HepG2 (cell line): ENCODE measurements around the gene NDUFB10. TPM values are rescaled to one million over a fixed set of nuclear protein-coding genes. Genes with fewer than 3 reads are reported as not detected.

Experiments
- AHR ChIP-seq: IDR thresholded peaks from 2 replicates; pipeline ENCODE4 v1.6.1; 2018; ENCODE audit warnings: missing genetic modification reagents, missing compliant biosample characterization
- BCL3 ChIP-seq: sonication (generic); formaldehyde crosslinking; IDR thresholded peaks from 2 replicates; pipeline ENCODE4 v1.5.1; 2020; ENCODE audit warnings: mild to moderate bottlenecking, missing genetic modification reagents, moderate library complexity
- ETV6 ChIP-seq: sonication (generic); formaldehyde crosslinking; conservative IDR thresholded peaks from 2 replicates; pipeline ENCODE4 v1.4.0; 2020; ENCODE audit warnings: missing genetic modification reagents
- KLF13 ChIP-seq: sonication (generic); formaldehyde crosslinking; IDR thresholded peaks from 2 replicates; pipeline ENCODE4 v1.4.0; 2020; ENCODE audit warnings: mild to moderate bottlenecking, missing genetic modification reagents
- KLF9 ChIP-seq: IDR thresholded peaks from 2 replicates; pipeline ENCODE4 v1.6.1; 2016; ENCODE audit warnings: low read depth
- PITX1 ChIP-seq: sonication (generic); formaldehyde crosslinking; IDR thresholded peaks from 2 replicates; pipeline ENCODE4 v1.5.1; 2020; ENCODE audit warnings: mild to moderate bottlenecking, missing genetic modification reagents
- PLRG1 ChIP-seq: fragments of 450-650 bp; conservative IDR thresholded peaks from 2 replicates; pipeline ENCODE4 v1.6.1; 2016
- SMAD9 ChIP-seq: sonication (generic); formaldehyde crosslinking; IDR thresholded peaks from 2 replicates; pipeline ENCODE4 v1.5.1; 2020; ENCODE audit warnings: mild to moderate bottlenecking, missing genetic modification reagents
- SRSF4 ChIP-seq: fragments of 200-400 bp; formaldehyde crosslinking; IDR thresholded peaks from one replicate; pipeline ENCODE4 v1.6.1; 2018; ENCODE audit warnings: mild to moderate bottlenecking, low read depth, low read length, moderate library complexity; ENCODE audit not compliant: poor library complexity, severe bottlenecking
- TCF12 ChIP-seq, 2 experiments: fragments of 450-650 bp in 1 of 2; sonication (generic) in 1 of 2; formaldehyde crosslinking in 1 of 2; IDR thresholded peaks; 2 replicates each; pipeline versions ENCODE4 v1.6.1 to v1.8.0; 2017 to 2022; ENCODE audit warnings: antibody characterized with exemption in 1 of 2, mild to moderate bottlenecking in 1 of 2, missing genetic modification reagents in 1 of 2, moderate library complexity in 1 of 2
- XRCC5 ChIP-seq: fragments of 200-400 bp; formaldehyde crosslinking; optimal IDR thresholded peaks from 2 replicates; pipeline ENCODE3; 2017; ENCODE audit warnings: mild to moderate bottlenecking, low read length
- ZBTB20 ChIP-seq: sonication (generic); formaldehyde crosslinking; IDR thresholded peaks from 2 replicates; pipeline ENCODE4 v1.8.1; 2023; ENCODE audit warnings: missing genetic modification reagents, low read depth, mild to moderate bottlenecking, borderline replicate concordance
- ZBTB39 ChIP-seq: sonication (generic); formaldehyde crosslinking; IDR thresholded peaks from 2 replicates; pipeline ENCODE4 v1.5.0; 2020; ENCODE audit warnings: missing genetic modification reagents
- ZFX ChIP-seq: sonication (generic); formaldehyde crosslinking; IDR thresholded peaks from 2 replicates; pipeline ENCODE4 v1.4.0; 2020; ENCODE audit warnings: mild to moderate bottlenecking, low read depth, missing genetic modification reagents, moderate library complexity
- ZNF207 ChIP-seq: fragments of 450-650 bp; IDR thresholded peaks from 2 replicates; pipeline ENCODE4 v1.6.1; 2016; ENCODE audit warnings: antibody characterized with exemption, borderline replicate concordance
- ZNF333 ChIP-seq: sonication (generic); formaldehyde crosslinking; IDR thresholded peaks from 2 replicates; pipeline ENCODE4 v1.4.0; 2020; ENCODE audit warnings: mild to moderate bottlenecking, missing genetic modification reagents, borderline replicate concordance
- ZNF33A ChIP-seq: sonication (generic); formaldehyde crosslinking; IDR thresholded peaks from 2 replicates; pipeline ENCODE4 v1.5.1; 2020; ENCODE audit warnings: missing genetic modification reagents, mild to moderate bottlenecking, moderate library complexity, borderline replicate concordance
- ZNF430 ChIP-seq: sonication (generic); formaldehyde crosslinking; IDR thresholded peaks from 2 replicates; pipeline ENCODE4 v1.9.0; 2021; ENCODE audit warnings: mild to moderate bottlenecking, missing genetic modification reagents
- ZNF510 ChIP-seq: sonication (generic); formaldehyde crosslinking; IDR thresholded peaks from 2 replicates; pipeline ENCODE4 v1.4.0; 2020; ENCODE audit warnings: low read depth, mild to moderate bottlenecking, missing genetic modification reagents
- ZNF724P ChIP-seq: sonication (generic); formaldehyde crosslinking; IDR thresholded peaks from 2 replicates; pipeline ENCODE4 v1.8.0; 2022; ENCODE audit warnings: missing genetic modification reagents, borderline replicate concordance
- ZNF747 ChIP-seq: sonication (generic); formaldehyde crosslinking; IDR thresholded peaks from 2 replicates; pipeline ENCODE4 v1.8.1; 2023; ENCODE audit warnings: missing genetic modification reagents, mild to moderate bottlenecking, borderline replicate concordance
- ZNF775 ChIP-seq: sonication (generic); formaldehyde crosslinking; IDR thresholded peaks from 2 replicates; pipeline ENCODE4 v1.4.0; 2020; ENCODE audit warnings: missing genetic modification reagents, mild to moderate bottlenecking, moderate library complexity, borderline replicate concordance
- polyA plus RNA-seq, 8 experiments: library from polyadenylated mRNA; depleted of rRNA in 3 of 8; stranded (reverse) in 7 of 8; unstranded in 1 of 8; fragments of >200 nt; fragmentation: Illumina TruSeq in 4 of 8; extraction: Trizol in 4 of 8; gene quantifications; 2 replicates each; pipeline versions ENCODE4 v1.2.1 to v1.2.3, GENCODE V29; 2011 to 2016; ENCODE audit warnings: low read depth in 4 of 8, missing spikeins in 1 of 8, mixed read lengths in 1 of 8; ENCODE audit not compliant: insufficient read depth in 1 of 8
- total RNA-seq, 5 experiments: library from RNA; depleted of rRNA; stranded (reverse); fragments of >200 nt; fragmentation: Illumina TruSeq; extraction: Trizol; gene quantifications; 2 replicates each; pipeline ENCODE4 v1.2.3, GENCODE V29; 2016; ENCODE audit warnings: low read depth in 1 of 5
- TF ChIP-seq, protein P1 (sequence below): sonication (generic); formaldehyde crosslinking; IDR thresholded peaks from 2 replicates; pipeline ENCODE4; 2020; ENCODE audit warnings: missing genetic modification reagents, mild to moderate bottlenecking, borderline replicate concordance

NDUFB10 gene
- total and polyA plus RNA-seq, 2 of the 13 experiments (the other 11 are each of a cell fraction or from before 2014, with no cell fraction given) = 68.6 to 157 TPM

DNA sequence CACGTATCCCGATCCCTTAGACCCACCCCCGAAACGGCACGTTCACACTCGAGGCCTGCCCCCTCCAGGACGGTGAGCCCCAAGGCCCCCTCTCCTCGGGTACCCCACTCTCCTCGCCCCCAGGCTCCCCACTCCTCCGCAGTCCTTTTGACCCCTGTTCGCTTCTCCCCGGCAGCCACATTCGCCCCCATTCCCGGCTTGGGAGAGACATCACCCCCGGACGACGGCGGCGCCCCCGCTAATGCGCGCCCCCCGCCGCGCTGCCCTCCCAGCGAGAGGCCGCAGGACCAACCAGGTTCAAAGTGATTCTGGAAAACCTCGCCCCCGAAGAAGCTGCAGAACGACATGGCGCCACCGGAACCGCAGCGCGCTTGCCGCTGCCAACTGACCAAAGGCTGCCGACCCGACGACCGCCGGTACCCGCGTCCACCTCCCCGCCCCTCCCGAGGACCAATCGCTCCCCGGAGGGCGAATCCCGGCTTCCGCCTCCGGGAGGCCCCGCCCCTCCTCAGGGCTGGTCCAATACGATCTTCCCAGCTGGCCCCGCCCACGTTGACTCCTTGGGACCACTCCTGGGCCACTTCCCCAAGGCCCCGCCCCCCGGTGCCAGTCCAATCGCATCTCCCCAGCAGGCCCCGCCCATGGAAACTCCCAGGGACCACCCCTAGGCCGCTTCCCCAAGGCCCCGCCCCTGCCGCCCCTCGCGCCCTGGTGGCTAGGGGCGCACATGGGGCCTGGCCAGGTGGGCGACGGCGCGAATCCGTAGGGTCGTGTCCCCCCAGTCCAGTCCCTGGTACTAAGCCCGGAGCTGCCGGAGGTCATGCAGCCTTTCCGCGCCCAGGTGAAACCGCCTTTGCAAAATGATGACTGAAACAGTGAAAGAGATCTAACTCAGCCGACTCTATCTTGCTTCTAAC lies 16.3 kb upstream of the NDUFB10 start, which contains the start of gene MSRB1 (continued):
- TF ChIP-seq ZNF333 (CRISPR knock-in tag) = no peak; the same call in 1 of the 2 replicates
- no peak for TF ChIP-seq ZBTB20 (CRISPR knock-in tag)
- 0 out of 2 replicates have a peak, but pooled peaks have one; percentile 49 for TF ChIP-seq PITX1 (CRISPR knock-in tag)
- no peak for TF ChIP-seq KLF13 (CRISPR knock-in tag)
- TF ChIP-seq ZNF724P = no peak
- peak; percentile 76; the same call in 1 of the 2 replicates for TF ChIP-seq ZNF510 (CRISPR knock-in tag)
- no peak for TF ChIP-seq ETV6 (CRISPR knock-in tag)
- TF ChIP-seq, protein P1, sequence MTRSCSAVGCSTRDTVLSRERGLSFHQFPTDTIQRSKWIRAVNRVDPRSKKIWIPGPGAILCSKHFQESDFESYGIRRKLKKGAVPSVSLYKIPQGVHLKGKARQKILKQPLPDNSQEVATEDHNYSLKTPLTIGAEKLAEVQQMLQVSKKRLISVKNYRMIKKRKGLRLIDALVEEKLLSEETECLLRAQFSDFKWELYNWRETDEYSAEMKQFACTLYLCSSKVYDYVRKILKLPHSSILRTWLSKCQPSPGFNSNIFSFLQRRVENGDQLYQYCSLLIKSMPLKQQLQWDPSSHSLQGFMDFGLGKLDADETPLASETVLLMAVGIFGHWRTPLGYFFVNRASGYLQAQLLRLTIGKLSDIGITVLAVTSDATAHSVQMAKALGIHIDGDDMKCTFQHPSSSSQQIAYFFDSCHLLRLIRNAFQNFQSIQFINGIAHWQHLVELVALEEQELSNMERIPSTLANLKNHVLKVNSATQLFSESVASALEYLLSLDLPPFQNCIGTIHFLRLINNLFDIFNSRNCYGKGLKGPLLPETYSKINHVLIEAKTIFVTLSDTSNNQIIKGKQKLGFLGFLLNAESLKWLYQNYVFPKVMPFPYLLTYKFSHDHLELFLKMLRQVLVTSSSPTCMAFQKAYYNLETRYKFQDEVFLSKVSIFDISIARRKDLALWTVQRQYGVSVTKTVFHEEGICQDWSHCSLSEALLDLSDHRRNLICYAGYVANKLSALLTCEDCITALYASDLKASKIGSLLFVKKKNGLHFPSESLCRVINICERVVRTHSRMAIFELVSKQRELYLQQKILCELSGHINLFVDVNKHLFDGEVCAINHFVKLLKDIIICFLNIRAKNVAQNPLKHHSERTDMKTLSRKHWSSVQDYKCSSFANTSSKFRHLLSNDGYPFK = no peak; the same call in 1 of the 2 replicates
- 0 out of 2 replicates have a peak, but pooled peaks have one; percentile 50 for TF ChIP-seq ZBTB39 (CRISPR knock-in tag)
- TF ChIP-seq SMAD9 (CRISPR knock-in tag) = no peak
- peak; percentile 86 for TF ChIP-seq ZNF430 (CRISPR knock-in tag)
- TF ChIP-seq PLRG1 = no peak
- TF ChIP-seq ZNF775 (CRISPR knock-in tag) = 0 out of 2 replicates have a peak, but pooled peaks have one; percentile 1
- TF ChIP-seq SRSF4 = no peak
- TF ChIP-seq AHR (CRISPR knock-in tag) = peak; percentile 55; the same call in 1 of the 2 replicates
- peak; percentile 40 for TF ChIP-seq XRCC5
- TF ChIP-seq KLF9 (CRISPR knock-in tag) = peak; percentile 64; the same call in 1 of the 2 replicates
- no peak for TF ChIP-seq TCF12 (IDR thresholded peaks at IDR 0.05)
- no peak for TF ChIP-seq TCF12 (CRISPR knock-in tag; IDR thresholded peaks at IDR 0.05)
- peak; percentile 67 for TF ChIP-seq ZFX
- TF ChIP-seq ZNF33A = peak; percentile 85; the same call in 1 of the 2 replicates
- TF ChIP-seq BCL3 (CRISPR knock-in tag) = peak; percentile 60; the same call in 1 of the 2 replicates
- TF ChIP-seq ZNF747 (CRISPR knock-in tag) = no peak
- no peak for TF ChIP-seq ZNF207
